ENCODE results near the gene COQ10A. TPM values are rescaled to one million over a fixed set of nuclear protein-coding genes. Genes with fewer than 3 reads are reported as not detected.
"Not testable (repeated sequence)": the region's sequence is repeated elsewhere in the genome, so short reads cannot be mapped to it uniquely, and the experiment has no call there.

The COQ10A gene
- total RNA-seq, 1 donor from 2014 or later, result 14.4 TPM

DNA sequence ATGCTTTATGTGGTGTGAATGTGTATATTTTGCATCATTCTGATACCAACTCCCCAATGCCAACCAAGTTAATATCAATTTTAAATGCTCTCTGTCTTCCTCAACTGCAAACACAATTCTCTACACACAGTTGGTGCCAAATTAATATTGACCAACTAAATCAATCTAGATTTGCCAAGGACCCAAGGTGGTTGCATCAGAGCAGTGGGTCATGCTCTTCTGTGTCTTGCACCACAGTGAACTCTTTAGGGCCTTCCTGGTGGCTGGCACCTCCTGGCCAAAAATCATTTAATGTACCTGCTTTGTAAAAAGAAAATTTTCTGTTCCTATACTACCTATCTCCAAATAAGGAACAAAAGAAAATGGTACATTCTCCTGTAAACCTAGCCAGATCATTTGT, 14.1 kb downstream of the COQ10A start:
- Mint-ChIP-seq H3K4me3 (ENCODE audit: unreplicated experiment) (no peak overlapping the region), H3K4me1 (ENCODE audit: unreplicated experiment) (no peaks in the 10 kb centered on the region), H3K9me3 (ENCODE audit: unreplicated experiment) (no peaks in the 10 kb centered on the region), H3K27me3 (ENCODE audit: unreplicated experiment) (no peaks in the 10 kb centered on the region), H3K27ac (ENCODE audit: unreplicated experiment) (no peak overlapping the region), H3K36me3 (ENCODE audit: unreplicated experiment) (peaks cover 36% of the 10 kb centered on the region)
- no peak for TF ChIP-seq CTCF (IDR thresholded peaks at IDR 0.05)
- DNase-seq (ENCODE audit: extremely low spot score, unreplicated experiment), result no peak

DNA sequence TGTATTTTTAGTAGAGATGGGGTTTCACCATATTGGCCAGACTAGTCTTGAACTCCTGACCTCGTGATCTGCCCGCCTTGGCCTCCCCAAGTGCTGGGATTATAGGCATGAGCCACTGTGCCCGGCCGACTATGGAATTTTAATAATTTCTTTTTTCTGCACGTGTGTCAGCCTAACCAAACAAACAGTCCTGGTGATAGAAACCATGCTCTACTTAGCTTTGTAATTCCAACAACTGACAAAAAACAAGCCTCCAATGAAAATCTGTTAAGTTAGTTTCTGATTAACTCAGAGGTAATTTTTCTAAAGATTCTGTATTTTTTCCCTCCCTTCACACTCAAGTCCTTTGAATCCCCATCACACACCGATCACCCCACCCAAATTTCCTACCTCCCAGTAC, 15.3 kb downstream of the COQ10A start:
- no peak for DNase-seq (ENCODE audit: extremely low spot score, unreplicated experiment)
- no peaks in the 10 kb centered on the region for H3K4me1 Mint-ChIP-seq (ENCODE audit: unreplicated experiment)
- no peak for TF ChIP-seq CTCF (IDR thresholded peaks at IDR 0.05)
- H3K9me3 Mint-ChIP-seq (ENCODE audit: unreplicated experiment), result no peaks in the 10 kb centered on the region
- no peak overlapping the region for H3K27ac Mint-ChIP-seq (ENCODE audit: unreplicated experiment)
- H3K4me3 Mint-ChIP-seq (ENCODE audit: unreplicated experiment), result no peak overlapping the region
- H3K27me3 Mint-ChIP-seq (ENCODE audit: unreplicated experiment), result no peaks in the 10 kb centered on the region
- H3K36me3 Mint-ChIP-seq (ENCODE audit: unreplicated experiment), result peaks cover 43% of the 10 kb centered on the region

- no peak overlapping the region for H3K27ac Mint-ChIP-seq (ENCODE audit: unreplicated experiment)
- no peak for DNase-seq (ENCODE audit: extremely low spot score, unreplicated experiment)
- no peak for TF ChIP-seq CTCF (IDR thresholded peaks at IDR 0.05)
- no peaks in the 10 kb centered on the region for H3K4me1 Mint-ChIP-seq (ENCODE audit: unreplicated experiment)
- peaks cover 42% of the 10 kb centered on the region for H3K36me3 Mint-ChIP-seq (ENCODE audit: unreplicated experiment)
- no peak overlapping the region for H3K4me3 Mint-ChIP-seq (ENCODE audit: unreplicated experiment)
- H3K27me3 Mint-ChIP-seq (ENCODE audit: unreplicated experiment), result no peaks in the 10 kb centered on the region
- H3K9me3 Mint-ChIP-seq (ENCODE audit: unreplicated experiment), result no peaks in the 10 kb centered on the region
Observed at GRCh38 chr12:56282579-56282978, 15.8 kb downstream of the COQ10A start.

DNA sequence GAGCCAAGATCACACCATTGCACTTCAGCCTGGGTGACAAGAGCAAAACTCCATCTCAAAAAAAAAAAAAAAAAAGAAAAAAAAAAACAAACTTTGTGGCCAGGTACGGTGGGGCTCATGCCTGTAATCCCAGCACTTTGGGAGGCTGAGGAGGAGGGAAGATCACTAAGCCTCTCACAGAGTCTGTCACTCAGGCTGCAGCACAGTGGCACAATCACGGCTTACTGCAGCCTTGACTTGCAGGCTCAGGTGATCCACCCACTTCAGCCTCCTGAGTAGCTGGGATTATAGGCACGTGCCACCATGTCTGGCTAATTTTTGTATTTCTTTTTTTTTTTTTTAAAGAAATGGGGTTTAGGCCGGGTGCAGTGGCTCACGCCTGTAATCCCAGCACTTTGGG, 17.5 kb downstream of the COQ10A start:
- H3K4me3 Mint-ChIP-seq (ENCODE audit: unreplicated experiment); H3K27ac Mint-ChIP-seq (ENCODE audit: unreplicated experiment); H3K27me3 Mint-ChIP-seq (ENCODE audit: unreplicated experiment); H3K4me1 Mint-ChIP-seq (ENCODE audit: unreplicated experiment); DNase-seq (ENCODE audit: extremely low spot score, unreplicated experiment); H3K9me3 Mint-ChIP-seq (ENCODE audit: unreplicated experiment): not testable (repeated sequence)
- peaks cover 38% of the 10 kb centered on the region for H3K36me3 Mint-ChIP-seq (ENCODE audit: unreplicated experiment)

DNA sequence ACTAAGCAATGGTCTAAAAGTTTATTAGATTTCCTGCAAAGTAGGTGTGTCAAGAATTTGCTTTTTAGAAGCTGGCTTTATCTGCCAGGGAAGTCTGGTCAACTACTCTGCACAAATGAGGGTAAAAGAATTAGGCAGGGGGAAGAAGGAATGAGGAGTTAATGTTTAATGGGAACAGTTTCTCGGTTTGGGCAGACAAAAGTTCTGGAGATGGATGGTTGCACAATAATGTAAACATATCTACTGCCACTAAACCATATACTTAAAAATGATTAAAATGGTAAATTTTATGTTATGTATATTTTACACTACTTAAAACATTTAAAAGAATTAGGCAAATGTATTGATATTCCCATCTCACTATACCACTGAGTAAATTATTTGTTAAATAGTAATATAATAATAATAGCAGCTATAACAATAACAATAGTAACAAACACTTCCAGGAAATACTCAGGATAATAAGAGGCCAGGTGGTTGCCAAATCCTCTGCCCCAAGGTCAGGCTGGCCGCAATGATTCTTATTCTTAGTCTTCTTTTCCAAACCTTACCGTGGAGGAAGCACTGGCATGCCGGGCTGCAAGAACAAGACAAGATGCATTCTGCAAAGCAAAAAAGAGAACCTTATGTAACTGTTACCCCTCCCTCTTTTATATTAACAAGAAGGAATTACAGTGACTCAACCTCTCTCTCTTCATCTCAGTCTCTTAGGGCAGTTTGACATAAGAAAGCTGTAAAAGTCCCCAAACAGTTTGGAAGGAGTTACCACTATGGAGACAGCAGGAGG, 19.5 kb downstream of the COQ10A start:
- no peak for TF ChIP-seq CTCF (IDR thresholded peaks at IDR 0.05)
- Mint-ChIP-seq H3K9me3 (ENCODE audit: unreplicated experiment) (no peaks in the 10 kb centered on the region), H3K27ac (ENCODE audit: unreplicated experiment) (peak overlapping the region; percentile 10), H3K27me3 (ENCODE audit: unreplicated experiment) (no peaks in the 10 kb centered on the region), H3K36me3 (ENCODE audit: unreplicated experiment) (peaks cover 36% of the 10 kb centered on the region), H3K4me3 (ENCODE audit: unreplicated experiment) (no peak overlapping the region), H3K4me1 (ENCODE audit: unreplicated experiment) (peaks cover 2% of the 10 kb centered on the region)
- no peak for DNase-seq (ENCODE audit: extremely low spot score, unreplicated experiment)
